T47D (cell line): ENCODE data around the gene THBS4.
"Not testable (repeated sequence)": the region's sequence is repeated elsewhere in the genome, so short reads cannot be mapped to it uniquely, and the experiment has no call there.

Experiments
- DNase-seq, 2 experiments: peaks; one replicate each; pipeline versions ENCODE4 v3.0.0 to v3.0.0-alpha.2; 2011 to 2012; ENCODE audit warnings: low read depth in 1 of 2, low spot score in 1 of 2
- JUND ChIP-seq: IDR thresholded peaks from 2 replicates; pipeline ENCODE4 v1.6.1; 2012; ENCODE audit warnings: low read depth
- in situ Hi-C: cut with HindIII; loops from 2 replicates; pipeline ENCODE4 v1.10.0; 2016; ENCODE audit warnings: low sequenced_read_pairs, low pct_unique_long_range_greater_than_20kb

THBS4 gene

DNA sequence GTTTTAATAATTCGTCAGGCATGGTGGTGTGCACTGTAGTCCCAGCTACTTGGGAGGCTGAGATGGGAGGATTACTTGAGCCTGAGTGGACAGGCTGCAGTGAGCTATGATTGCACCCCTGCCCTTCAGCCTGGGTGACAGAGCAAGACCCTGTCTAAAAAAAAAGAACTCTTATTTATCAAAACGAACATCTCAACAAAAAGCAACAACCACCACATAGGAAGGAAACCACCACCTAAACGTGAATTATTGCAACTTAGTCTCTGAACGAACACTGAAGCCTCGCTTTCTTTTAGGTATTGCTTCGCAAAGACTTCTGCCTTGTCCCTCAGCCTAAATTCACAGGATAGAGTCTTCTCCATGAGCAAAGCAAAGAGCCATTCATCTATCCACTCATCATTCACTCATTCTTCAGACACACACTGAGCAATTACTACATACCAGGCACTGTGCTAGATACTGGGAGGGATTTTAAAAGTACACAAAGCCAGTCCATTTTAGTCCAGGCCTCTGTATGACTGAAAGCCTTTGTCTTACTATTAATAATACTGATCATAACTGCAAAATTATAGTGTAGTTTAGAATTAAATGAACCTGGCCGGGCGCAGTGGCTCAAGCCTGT, 57.4 kb downstream of the THBS4 start:
- no peak for DNase-seq
- in situ Hi-C loops, result no loop called here
- no peak for TF ChIP-seq JUND

- in situ Hi-C loops, result no loop called here
Observed at GRCh38 chr5:80093796-80094195, 58.6 kb downstream of the THBS4 start.

GRCh38 chr5:80094236-80094738, 59.1 kb downstream of the THBS4 start:
- in situ Hi-C loops, result no loop called here
- DNase-seq, result no peak
- no peak for TF ChIP-seq JUND

More at GRCh38 chr5:80093796-80094195, 58.6 kb downstream of the THBS4 start:
- peak in 1 of 2 experiments; percentile 9 for DNase-seq
- TF ChIP-seq JUND, result no peak

DNA sequence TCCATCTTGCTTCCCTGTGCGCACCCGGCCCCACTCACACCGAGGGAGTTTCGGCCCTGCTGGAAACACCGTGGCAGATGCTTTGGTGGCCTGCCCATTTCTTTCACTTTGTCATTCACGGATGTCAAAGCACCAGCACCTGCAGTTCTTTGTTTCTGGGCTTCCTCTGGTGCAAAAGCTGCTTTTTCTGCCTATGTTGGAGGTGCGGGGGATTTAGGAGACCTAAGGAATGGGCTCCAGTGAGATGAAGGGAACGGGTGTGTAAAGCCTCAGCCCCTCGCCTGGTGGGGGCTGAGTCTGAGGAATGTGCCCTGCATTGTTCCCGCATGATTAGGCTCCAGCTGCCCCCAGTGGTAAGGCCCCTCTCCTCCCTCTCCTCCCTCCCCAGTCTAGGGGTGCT, 62.3 kb downstream of the THBS4 start:
- in situ Hi-C loops, result no loop called here
- no peak for DNase-seq
- no peak for TF ChIP-seq JUND

- TF ChIP-seq JUND, result no peak
- in situ Hi-C loops, result no loop called here
- no peak for DNase-seq
Observed at GRCh38 chr5:80101993-80102392, 66.8 kb downstream of the THBS4 start.

DNA sequence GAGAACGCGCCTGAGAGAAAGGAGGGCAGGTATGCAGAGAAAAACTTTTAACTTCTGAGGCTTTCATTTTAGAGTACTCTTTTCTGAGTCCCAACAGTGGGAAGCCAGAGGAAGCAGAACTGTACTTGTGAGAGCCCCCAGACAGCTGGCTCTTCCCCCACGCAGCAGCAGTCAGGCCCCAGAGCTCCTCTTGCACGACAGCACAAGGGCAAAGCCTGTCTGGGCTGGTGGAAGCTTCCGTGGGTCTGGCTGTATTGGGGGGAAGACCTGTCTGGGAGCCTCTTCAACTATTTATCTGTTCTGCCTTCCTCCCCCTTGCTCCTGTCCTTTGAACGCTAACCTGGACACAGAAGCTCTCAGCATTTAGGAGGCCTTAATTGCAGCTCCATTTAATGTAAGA, 68.2 kb downstream of the THBS4 start:
- in situ Hi-C loops, result no loop called here
- TF ChIP-seq JUND, result no peak
- DNase-seq, result no peak

DNA sequence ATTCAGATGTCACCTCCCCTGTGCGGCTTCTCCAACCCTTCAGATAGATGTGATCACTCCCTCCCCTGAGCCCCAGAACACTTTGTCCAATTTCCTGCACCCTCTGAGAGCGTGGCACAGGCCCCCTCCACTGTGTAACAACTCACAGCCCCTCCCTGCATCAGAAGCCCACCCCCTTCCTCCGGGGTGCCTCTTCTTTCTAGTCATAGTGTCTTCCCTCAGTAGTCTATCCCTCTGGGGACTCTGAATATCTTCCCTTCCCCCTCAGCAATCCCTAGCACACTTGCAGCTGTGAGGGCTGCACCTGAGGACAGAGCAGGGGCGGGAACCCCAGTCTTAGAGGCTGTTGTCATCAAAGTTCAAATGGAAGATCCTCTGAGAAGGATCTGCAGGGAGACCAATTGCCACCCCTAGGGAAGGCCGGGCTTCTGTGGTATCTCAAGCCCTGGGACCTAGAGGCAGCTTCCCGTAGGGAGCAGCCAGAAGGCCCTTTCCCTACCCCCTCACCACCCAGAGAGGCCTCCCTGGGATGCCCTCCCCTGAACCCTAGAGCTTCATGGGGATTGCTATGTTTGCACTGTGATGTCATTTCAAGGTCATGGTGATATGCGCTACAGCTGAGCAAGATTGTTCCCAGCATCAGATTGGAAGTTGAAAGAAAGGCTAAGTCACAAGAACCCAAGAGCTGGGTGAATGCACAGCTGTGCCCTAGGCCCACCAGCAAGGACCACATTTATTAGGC, 70.7 kb downstream of the THBS4 start:
- in situ Hi-C loops, result no loop called here
- DNase-seq, result no peak
- TF ChIP-seq JUND, result no peak

DNA sequence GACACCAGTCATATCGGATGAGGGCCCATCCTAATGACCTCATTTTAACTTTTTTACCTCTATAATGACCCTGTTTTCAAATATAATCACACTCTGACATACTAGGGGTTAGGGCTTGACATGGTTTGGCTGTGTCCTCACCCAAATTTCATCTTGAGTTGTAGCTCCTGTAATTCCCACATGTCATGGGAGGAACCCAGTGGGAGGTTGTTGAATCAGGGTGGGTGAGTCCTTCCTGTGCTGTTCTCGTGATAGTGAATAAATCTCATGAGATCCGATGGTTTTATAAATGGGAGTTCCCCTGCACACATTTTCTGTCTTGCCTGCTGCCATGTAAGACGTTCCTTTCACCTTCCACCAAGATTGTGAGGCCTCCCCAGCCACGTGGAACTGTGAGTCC, 71.8 kb downstream of the THBS4 start:
- in situ Hi-C loops, result no loop called here
- DNase-seq, result no peak
- TF ChIP-seq JUND, result no peak

DNA sequence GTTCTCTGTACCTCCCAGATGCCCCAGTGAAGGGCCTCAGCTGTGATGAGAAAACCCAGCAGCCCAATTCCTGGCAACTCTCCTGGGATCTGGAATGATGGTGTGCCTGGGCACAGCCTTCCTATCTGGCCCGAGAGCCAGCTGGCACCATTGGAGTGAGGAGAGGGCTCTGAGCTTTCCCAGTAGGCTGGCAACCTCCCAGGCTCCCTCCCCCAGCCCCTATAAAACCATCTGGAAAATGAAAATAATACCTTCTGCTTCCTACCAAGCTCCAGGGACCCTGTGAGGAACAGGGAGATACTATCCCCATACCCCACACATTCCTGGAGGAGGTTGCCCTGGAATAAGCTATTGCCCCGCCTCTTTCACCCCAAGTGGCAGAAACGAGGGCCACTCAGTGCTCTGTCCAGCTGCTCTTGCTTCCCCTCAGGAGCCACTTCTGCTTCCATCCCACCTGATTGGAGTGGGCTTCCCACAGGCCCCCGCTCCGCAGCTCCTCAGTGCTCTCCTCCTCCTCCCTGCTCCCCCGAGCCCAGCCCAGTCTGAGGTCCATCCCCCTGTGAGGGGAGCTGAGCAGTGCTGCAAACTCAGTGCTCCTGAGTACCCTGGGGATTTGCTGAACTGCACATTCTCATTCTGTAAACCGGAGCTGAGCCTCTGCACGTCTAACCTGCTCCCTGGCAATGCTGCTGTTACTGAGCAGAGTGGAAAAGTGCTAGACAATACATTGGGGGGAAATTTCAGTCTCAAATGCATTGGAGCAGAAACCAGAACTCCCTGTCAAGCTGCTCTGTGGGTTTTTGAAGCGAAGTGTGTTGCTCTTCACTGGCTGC, 74.7 kb downstream of the THBS4 start:
- in situ Hi-C loops, result no loop called here
- DNase-seq, result no peak
- no peak for TF ChIP-seq JUND

GRCh38 chr5:80111376-80111990, 76.3 kb downstream of the THBS4 start:
- in situ Hi-C loops, DNase-seq: not testable (repeated sequence)

GRCh38 chr5:80114860-80115259, 79.7 kb downstream of the THBS4 start:
- in situ Hi-C loops, result no loop called here
- TF ChIP-seq JUND, result no peak
- no peak for DNase-seq

- DNase-seq, result no peak
- no peak for TF ChIP-seq JUND
- in situ Hi-C loops, result no loop called here
Observed at GRCh38 chr5:80116000-80116399, 80.9 kb downstream of the THBS4 start.
